HepG2 (cell line): Measurements from ENCODE around the gene MRPL28. TPM values are rescaled to one million over a fixed set of nuclear protein-coding genes. Genes with fewer than 3 reads are reported as not detected.

Experiments used
- BCL3 ChIP-seq: sonication (generic); formaldehyde crosslinking; IDR thresholded peaks from 2 replicates; pipeline ENCODE4 v1.5.1; 2020; ENCODE audit warnings: mild to moderate bottlenecking, missing genetic modification reagents, moderate library complexity
- FOXA1 ChIP-seq, 2 experiments: fragments of 450-650 bp in 1 of 2; sonication (generic) in 1 of 2; formaldehyde crosslinking in 1 of 2; IDR thresholded peaks; 2 replicates each; pipeline versions ENCODE4 v1.4.0 to v1.6.1; 2016 to 2020; ENCODE audit warnings: missing genetic modification reagents in 1 of 2
- HIC2 ChIP-seq: sonication (generic); formaldehyde crosslinking; IDR thresholded peaks from 2 replicates; pipeline ENCODE4 v1.9.0; 2022; ENCODE audit warnings: low read depth, missing genetic modification reagents
- LCORL ChIP-seq, 2 experiments: fragments of 450-650 bp in 1 of 2; sonication (generic) in 1 of 2; formaldehyde crosslinking in 1 of 2; IDR thresholded peaks; 2 replicates each; pipeline versions ENCODE4 v1.5.0 to v1.6.1; 2017 to 2020; ENCODE audit warnings: antibody characterized with exemption in 1 of 2, missing genetic modification reagents in 1 of 2
- MED13 ChIP-seq: sonication (generic); formaldehyde crosslinking; IDR thresholded peaks from 2 replicates; pipeline ENCODE4 v1.5.0; 2020; ENCODE audit warnings: missing genetic modification reagents
- PRDM15 ChIP-seq: sonication (generic); formaldehyde crosslinking; IDR thresholded peaks from 2 replicates; pipeline ENCODE4 v1.4.0; 2020; ENCODE audit warnings: missing genetic modification reagents
- PRPF4 ChIP-seq: fragments of 200-400 bp; formaldehyde crosslinking; IDR thresholded peaks from 2 replicates; pipeline ENCODE4 v1.6.1; 2016; ENCODE audit warnings: low read length, low read depth; ENCODE audit not compliant: poor library complexity, severe bottlenecking
- RARA ChIP-seq: IDR thresholded peaks from 2 replicates; pipeline ENCODE4 v1.6.1; 2016; ENCODE audit warnings: missing genetic modification reagents, missing compliant biosample characterization
- YEATS4 ChIP-seq: sonication (generic); formaldehyde crosslinking; IDR thresholded peaks from 2 replicates; pipeline ENCODE4 v1.4.0; 2020; ENCODE audit warnings: missing genetic modification reagents, borderline replicate concordance
- ZFY ChIP-seq: sonication (generic); formaldehyde crosslinking; IDR thresholded peaks from 2 replicates; pipeline ENCODE4 v1.4.0; 2020; ENCODE audit warnings: missing genetic modification reagents
- ZKSCAN1 ChIP-seq: fragments of 150-350 bp; IDR thresholded peaks from 2 replicates; pipeline ENCODE4 v1.6.1; 2014; ENCODE audit warnings: low read length
- ZNF292 ChIP-seq: sonication (generic); formaldehyde crosslinking; IDR thresholded peaks from 2 replicates; pipeline ENCODE4 v1.8.1; 2022; ENCODE audit warnings: mild to moderate bottlenecking, low read depth, missing genetic modification reagents, borderline replicate concordance
- ZNF432 ChIP-seq: sonication (generic); formaldehyde crosslinking; IDR thresholded peaks from 2 replicates; pipeline ENCODE4 v1.5.0; 2020; ENCODE audit warnings: missing genetic modification reagents, mild to moderate bottlenecking, borderline replicate concordance
- ZNF598 ChIP-seq: sonication (generic); formaldehyde crosslinking; IDR thresholded peaks from 2 replicates; pipeline ENCODE4 v1.5.1; 2020; ENCODE audit warnings: mild to moderate bottlenecking, missing genetic modification reagents, borderline replicate concordance
- ZNF766 ChIP-seq: sonication (generic); formaldehyde crosslinking; IDR thresholded peaks from 2 replicates; pipeline ENCODE4 v1.5.0; 2020; ENCODE audit warnings: missing genetic modification reagents, borderline replicate concordance
- ZNF839 ChIP-seq: sonication (generic); formaldehyde crosslinking; IDR thresholded peaks from 2 replicates; pipeline ENCODE4 v1.4.0; 2020; ENCODE audit warnings: missing genetic modification reagents, mild to moderate bottlenecking, borderline replicate concordance
- ZSCAN20 ChIP-seq: sonication (generic); formaldehyde crosslinking; IDR thresholded peaks from 2 replicates; pipeline ENCODE4 v1.4.0; 2020; ENCODE audit warnings: missing genetic modification reagents, mild to moderate bottlenecking, borderline replicate concordance
- polyA plus RNA-seq, 8 experiments: library from polyadenylated mRNA; depleted of rRNA in 3 of 8; stranded (reverse) in 7 of 8; unstranded in 1 of 8; fragments of >200 nt; fragmentation: Illumina TruSeq in 4 of 8; extraction: Trizol in 4 of 8; gene quantifications; 2 replicates each; pipeline versions ENCODE4 v1.2.1 to v1.2.3, GENCODE V29; 2011 to 2016; ENCODE audit warnings: low read depth in 4 of 8, missing spikeins in 1 of 8, mixed read lengths in 1 of 8; ENCODE audit not compliant: insufficient read depth in 1 of 8
- total RNA-seq, 5 experiments: library from RNA; depleted of rRNA; stranded (reverse); fragments of >200 nt; fragmentation: Illumina TruSeq; extraction: Trizol; gene quantifications; 2 replicates each; pipeline ENCODE4 v1.2.3, GENCODE V29; 2016; ENCODE audit warnings: low read depth in 1 of 5

Gene MRPL28
- total and polyA plus RNA-seq, 2 of the 13 experiments (the other 11 are each of a cell fraction or from before 2014, with no cell fraction given) = 114 to 135 TPM

- TF ChIP-seq ZNF598 (CRISPR knock-in tag) = 0 out of 2 replicates have a peak, but pooled peaks have one; percentile 36
- no peak for TF ChIP-seq MED13
- no peak for TF ChIP-seq ZNF432 (CRISPR knock-in tag)
- peak; percentile 83 for TF ChIP-seq HIC2 (CRISPR knock-in tag)
- TF ChIP-seq ZFY (CRISPR knock-in tag) = peak; percentile 85
- TF ChIP-seq ZNF766 (CRISPR knock-in tag) = 0 out of 2 replicates have a peak, but pooled peaks have one; percentile 40
- peak; percentile 70; the same call in 1 of the 2 replicates for TF ChIP-seq YEATS4
- TF ChIP-seq PRDM15 (CRISPR knock-in tag) = no peak
- TF ChIP-seq ZKSCAN1 = no peak
- TF ChIP-seq RARA = peak; percentile 46; the same call in 1 of the 2 replicates
- 0 out of 2 replicates have a peak, but pooled peaks have one; percentile 56 for TF ChIP-seq ZSCAN20
- TF ChIP-seq PRPF4 = peak; percentile 54
- TF ChIP-seq ZNF839 (CRISPR knock-in tag) = no peak
- TF ChIP-seq FOXA1 (IDR thresholded peaks at IDR 0.05) = no peak
- peak; percentile 86 for TF ChIP-seq FOXA1 (CRISPR knock-in tag; IDR thresholded peaks at IDR 0.05)
- peak; percentile 51; the same call in 1 of the 2 replicates for TF ChIP-seq BCL3
- TF ChIP-seq ZNF292 (CRISPR knock-in tag) = peak; percentile 61; the same call in 1 of the 2 replicates
- TF ChIP-seq LCORL (IDR thresholded peaks at IDR 0.05) = no peak
- TF ChIP-seq LCORL (CRISPR knock-in tag; IDR thresholded peaks at IDR 0.05) = no peak
These were observed 29.8 kb downstream of the MRPL28 start (continued) for GRCh38 chr16:340370-341091.
